Measurements from ENCODE around the gene RBM28. TPM values are rescaled to one million over a fixed set of nuclear protein-coding genes. Genes with fewer than 3 reads are reported as not detected.

Gene RBM28
- total RNA-seq, 1 donor from 2014 or later = 23.8 TPM

GRCh38 chr7:128323459-128324367 lies 20.0 kb downstream of the RBM28 start:
- no peak for DNase-seq (ENCODE audit: low spot score in 2 of 2)
- Histone ChIP-seq H3K4me3 (no peak overlapping the region), H3K27me3 (no peaks in the 10 kb centered on the region), H3K9me3 (no peaks in the 10 kb centered on the region), H3K36me3 (peaks cover 75 to 93% of the 10 kb centered on the region in 2 donors), H3K27ac (peak overlapping the region in 1 of 2 donors; percentile 12), H3K4me1 (no peaks in the 10 kb centered on the region)
- TF ChIP-seq CTCF (IDR thresholded peaks at IDR 0.05) = no peak
- intact Hi-C loops (cut with DNase I) = no loop called here

- intact Hi-C loops (cut with DNase I) = no loop called here
- Histone ChIP-seq H3K9me3 (no peaks in the 10 kb centered on the region), H3K36me3 (peaks cover 71 to 94% of the 10 kb centered on the region in 2 donors), H3K27me3 (no peaks in the 10 kb centered on the region), H3K4me3 (no peak overlapping the region), H3K4me1 (no peaks in the 10 kb centered on the region), H3K27ac (no peak overlapping the region)
- DNase-seq (ENCODE audit: low spot score in 2 of 2) = no peak
- TF ChIP-seq CTCF (IDR thresholded peaks at IDR 0.05) = no peak
Measured at GRCh38 chr7:128323040-128323439, 20.7 kb downstream of the RBM28 start.

- H3K36me3 ChIP-seq = peaks cover 73 to 95% of the 10 kb centered on the region in 2 donors
- H3K9me3 ChIP-seq = no peaks in the 10 kb centered on the region
- no peaks in the 10 kb centered on the region for H3K4me1 ChIP-seq
- no peak overlapping the region for H3K27ac ChIP-seq
- no peak for DNase-seq (ENCODE audit: low spot score in 2 of 2)
- H3K4me3 ChIP-seq = no peak overlapping the region
- H3K27me3 ChIP-seq = no peaks in the 10 kb centered on the region
- no peak for TF ChIP-seq CTCF (IDR thresholded peaks at IDR 0.05)
- intact Hi-C loops (cut with DNase I) = no loop called here
Measured at GRCh38 chr7:128322040-128322643, 21.6 kb downstream of the RBM28 start.

GRCh38 chr7:128321044-128321422 lies 22.7 kb downstream of the RBM28 start:
- DNase-seq (ENCODE audit: low spot score in 2 of 2) = no peak
- intact Hi-C loops (cut with DNase I) = no loop called here
- H3K27ac ChIP-seq = no peak overlapping the region
- TF ChIP-seq CTCF (IDR thresholded peaks at IDR 0.05) = no peak
- H3K4me1 ChIP-seq = no peaks in the 10 kb centered on the region
- peaks cover 74 to 95% of the 10 kb centered on the region in 2 donors for H3K36me3 ChIP-seq
- no peaks in the 10 kb centered on the region for H3K9me3 ChIP-seq
- H3K27me3 ChIP-seq = no peaks in the 10 kb centered on the region
- no peak overlapping the region for H3K4me3 ChIP-seq

GRCh38 chr7:128318691-128319090 lies 25.0 kb downstream of the RBM28 start:
- intact Hi-C loops (cut with DNase I) = no loop called here
- Histone ChIP-seq H3K4me1 (no peaks in the 10 kb centered on the region), H3K27me3 (no peaks in the 10 kb centered on the region), H3K27ac (no peak overlapping the region), H3K9me3 (no peaks in the 10 kb centered on the region), H3K4me3 (no peak overlapping the region), H3K36me3 (peaks cover 78 to 95% of the 10 kb centered on the region in 2 donors)
- no peak for DNase-seq (ENCODE audit: low spot score in 2 of 2)
- no peak for TF ChIP-seq CTCF (IDR thresholded peaks at IDR 0.05)
